GM18507 (cell line): ENCODE results near the gene FBXW12.

ENCODE experiments used
- DNase-seq: peaks from one replicate; pipeline ENCODE4 v3.0.0; 2011; ENCODE audit warnings: low read depth; ENCODE audit not compliant: insufficient read length; ENCODE audit errors: extremely low spot score
- FAIRE-seq: peaks from 2 replicates; lab custom pipeline; 2011; peaks lifted over from hg19 to GRCh38; lab: Jason Lieb, UNC

FBXW12 gene

GRCh38 chr3:48418140-48418539 lies 46.1 kb downstream of the FBXW12 start:
- FAIRE-seq = no peak
- no peak for DNase-seq

GRCh38 chr3:48418651-48419050 lies 46.6 kb downstream of the FBXW12 start:
- DNase-seq (no peak), FAIRE-seq (no peak)

- DNase-seq (no peak), FAIRE-seq (no peak)
Observed at GRCh38 chr3:48419149-48419548, 47.1 kb downstream of the FBXW12 start.

GRCh38 chr3:48419597-48419996 lies 47.6 kb downstream of the FBXW12 start:
- FAIRE-seq = no peak
- DNase-seq = no peak

- FAIRE-seq = no peak
- no peak for DNase-seq
Observed at GRCh38 chr3:48420561-48420960, 48.5 kb downstream of the FBXW12 start.

GRCh38 chr3:48422272-48422671 lies 50.3 kb downstream of the FBXW12 start:
- DNase-seq = no peak
- FAIRE-seq = no peak

- FAIRE-seq (no peak), DNase-seq (no peak)
Observed at GRCh38 chr3:48422681-48423080, 50.7 kb downstream of the FBXW12 start.

- DNase-seq (no peak), FAIRE-seq (no peak)
Observed at GRCh38 chr3:48423241-48423882, 51.3 kb downstream of the FBXW12 start.

GRCh38 chr3:48423883-48424695 lies 52.1 kb downstream of the FBXW12 start:
- FAIRE-seq = no peak
- no peak for DNase-seq

- FAIRE-seq (no peak), DNase-seq (no peak)
Observed at GRCh38 chr3:48425281-48425812, 53.3 kb downstream of the FBXW12 start.

GRCh38 chr3:48426401-48426909 lies 54.4 kb downstream of the FBXW12 start:
- DNase-seq (no peak), FAIRE-seq (no peak)

- FAIRE-seq = peak; percentile 53
- DNase-seq = no peak
Observed at GRCh38 chr3:48426944-48427629, 55.1 kb downstream of the FBXW12 start.

- no peak for DNase-seq
- FAIRE-seq = no peak
Observed at GRCh38 chr3:48427630-48427962, 55.6 kb downstream of the FBXW12 start.

- DNase-seq (no peak), FAIRE-seq (no peak)
Observed at GRCh38 chr3:48428088-48428571, 56.1 kb downstream of the FBXW12 start.

- DNase-seq (no peak), FAIRE-seq (peak; percentile 67)
Observed at GRCh38 chr3:48428572-48429316, 56.7 kb downstream of the FBXW12 start.

- peak; percentile 58 for DNase-seq
- FAIRE-seq = no peak
Observed at GRCh38 chr3:48429317-48429959, 57.4 kb downstream of the FBXW12 start.

- FAIRE-seq = no peak
Observed at GRCh38 chr3:48429960-48430707, 58.1 kb downstream of the FBXW12 start, which contains the start of gene PLXNB1. PLXNB1 (minus strand) TSS chr3:48430086; CDS start chr3:48424611, 5,475 bp downstream.

GRCh38 chr3:48430708-48431101 lies 58.7 kb downstream of the FBXW12 start:
- FAIRE-seq (no peak), DNase-seq (no peak)

More at GRCh38 chr3:48429960-48430707, 58.1 kb downstream of the FBXW12 start, which contains the start of gene PLXNB1:
- no peak for DNase-seq
